ACHN (cell line): ENCODE measurements around the gene GOLGA5.
A peak's percentile ranks its signal among the peaks of the same experiment; 100 is the strongest.
"Not testable (repeated sequence)": the region's sequence is repeated elsewhere in the genome, so short reads cannot be mapped to it uniquely, and the experiment has no call there.

Source experiments
- DNase-seq: peaks from one replicate; pipeline ENCODE4 v3.0.0-alpha.2; 2015
- in situ Hi-C: cut with HindIII; loops from 2 replicates; pipeline ENCODE4 v1.10.0; 2017; ENCODE audit warnings: low sequenced_read_pairs, low pct_ligation_motif_present, low pct_unique_long_range_greater_than_20kb

GOLGA5 gene

GRCh38 chr14:92802678-92803077 lies 8.6 kb downstream of the GOLGA5 start:
- DNase-seq = no peak
- in situ Hi-C loops = no loop called here

GRCh38 chr14:92813201-92813600 lies 19.1 kb downstream of the GOLGA5 start:
- in situ Hi-C loops = no loop called here
- DNase-seq = no peak

- in situ Hi-C loops = no loop called here
- no peak for DNase-seq
Observed at GRCh38 chr14:92819011-92819597, 25.0 kb downstream of the GOLGA5 start.

GRCh38 chr14:92819680-92820535 lies 25.8 kb downstream of the GOLGA5 start:
- DNase-seq, in situ Hi-C loops: not testable (repeated sequence)

GRCh38 chr14:92820536-92820840 lies 26.4 kb downstream of the GOLGA5 start:
- in situ Hi-C loops, DNase-seq: not testable (repeated sequence)

- DNase-seq = no peak
- in situ Hi-C loops = no loop called here
Observed at GRCh38 chr14:92830902-92831301, 36.8 kb downstream of the GOLGA5 start.

GRCh38 chr14:92832137-92832700 lies 38.1 kb downstream of the GOLGA5 start:
- in situ Hi-C loops = no loop called here
- DNase-seq = no peak

- no peak for DNase-seq
- in situ Hi-C loops = no loop called here
Observed at GRCh38 chr14:92841930-92842329, 47.8 kb downstream of the GOLGA5 start.

GRCh38 chr14:92844204-92844603 lies 50.1 kb downstream of the GOLGA5 start:
- in situ Hi-C loops = no loop called here
- no peak for DNase-seq

- peak; percentile 23 for DNase-seq
- in situ Hi-C loops = no loop called here
Observed at GRCh38 chr14:92846162-92846897, 52.2 kb downstream of the GOLGA5 start.

- no peak for DNase-seq
- in situ Hi-C loops = no loop called here
Observed at GRCh38 chr14:92847278-92847677, 53.2 kb downstream of the GOLGA5 start.

- in situ Hi-C loops = no loop called here
- DNase-seq = no peak
Observed at GRCh38 chr14:92847749-92848148, 53.6 kb downstream of the GOLGA5 start.

GRCh38 chr14:92848887-92849286 lies 54.8 kb downstream of the GOLGA5 start:
- no peak for DNase-seq
- in situ Hi-C loops = no loop called here

- in situ Hi-C loops = no loop called here
- no peak for DNase-seq
Observed at GRCh38 chr14:92850492-92850891, 56.4 kb downstream of the GOLGA5 start.

- in situ Hi-C loops = not testable (repeated sequence)
Observed at GRCh38 chr14:92853136-92853535, 59.0 kb downstream of the GOLGA5 start.

GRCh38 chr14:92860049-92860840 lies 66.1 kb downstream of the GOLGA5 start:
- DNase-seq = no peak
- in situ Hi-C loops = no loop called here

More at GRCh38 chr14:92853136-92853535, 59.0 kb downstream of the GOLGA5 start:
- not testable (repeated sequence) for DNase-seq

- in situ Hi-C loops = no loop called here
- no peak for DNase-seq
Observed at GRCh38 chr14:92861856-92862745, 68.0 kb downstream of the GOLGA5 start.
